K562 (cell line): ENCODE data around the gene SLC45A3. TPM values are rescaled to one million over a fixed set of nuclear protein-coding genes. Genes with fewer than 3 reads are reported as not detected.

ENCODE experiments used
- ATF6 ChIP-seq: sonication (generic); formaldehyde crosslinking; IDR thresholded peaks from 2 replicates; pipeline ENCODE4 v1.4.0; 2020; ENCODE audit warnings: mild to moderate bottlenecking, missing genetic modification reagents
- CXXC5 ChIP-seq: fragments of 250-450 bp; sonication (Bioruptor Pico); IDR thresholded peaks from 2 replicates; pipeline ENCODE4 v1.8.0; 2022; ENCODE audit warnings: inconsistent platforms, mild to moderate bottlenecking, moderate library complexity
- EP300 ChIP-seq: IDR thresholded peaks from 2 replicates; pipeline ENCODE4 v1.6.1; 2012; ENCODE audit warnings: low read length, improper control_type of control experiment
- FOXM1 ChIP-seq, 2 experiments: fragments of 450-650 bp in 1 of 2; sonication (generic) in 1 of 2; formaldehyde crosslinking in 1 of 2; IDR thresholded peaks; 2 replicates each; pipeline versions ENCODE4 v1.6.1 to v1.9.0; 2017 to 2022; ENCODE audit warnings: low read depth in 2 of 2, mild to moderate bottlenecking in 2 of 2, missing genetic modification reagents in 1 of 2, moderate library complexity in 1 of 2
- HES1 ChIP-seq: fragments of 450-650 bp; IDR thresholded peaks from 2 replicates; pipeline ENCODE4 v1.6.1; 2016; ENCODE audit warnings: low read depth, mild to moderate bottlenecking, moderate library complexity
- KLF6 ChIP-seq: fragments of 250-450 bp; sonication (Bioruptor Pico); IDR thresholded peaks from 2 replicates; pipeline ENCODE4 v1.4.0; 2020; ENCODE audit warnings: mild to moderate bottlenecking, moderate library complexity, borderline replicate concordance
- LCOR ChIP-seq: sonication (generic); formaldehyde crosslinking; IDR thresholded peaks from 2 replicates; pipeline ENCODE4 v1.8.0; 2022; ENCODE audit warnings: mild to moderate bottlenecking, missing genetic modification reagents
- NFRKB ChIP-seq: fragments of 450-650 bp; IDR thresholded peaks from 2 replicates; pipeline ENCODE4 v1.6.1; 2016; ENCODE audit warnings: low read depth
- NRF1 ChIP-seq, 2 experiments: fragments of 450-650 bp; IDR thresholded peaks in 1 of 2; conservative IDR thresholded peaks in 1 of 2; 2 replicates each; pipeline ENCODE4 v1.6.1; 2014; ENCODE audit warnings: mild to moderate bottlenecking in 2 of 2
- POLR3G ChIP-seq: IDR thresholded peaks from 2 replicates; pipeline ENCODE4 v1.6.1; 2011; ENCODE audit not compliant: insufficient read length, insufficient replicate concordance; ENCODE audit errors: extremely low read depth
- RNF219 ChIP-seq: fragments of 250-450 bp; sonication (Bioruptor Pico); IDR thresholded peaks from 2 replicates; pipeline ENCODE4 v1.5.0; 2022; ENCODE audit warnings: mild to moderate bottlenecking
- ZBTB2 ChIP-seq: fragments of 450-650 bp; IDR thresholded peaks from 2 replicates; pipeline ENCODE4 v1.6.1; 2016; ENCODE audit warnings: antibody characterized with exemption
- ZNF449 ChIP-seq: fragments of 250-450 bp; sonication (Bioruptor Pico); IDR thresholded peaks from 2 replicates; pipeline ENCODE4 v1.8.0; 2022; ENCODE audit warnings: moderate library complexity, mild to moderate bottlenecking, inconsistent platforms
- ZNF518B ChIP-seq: fragments of 250-450 bp; sonication (Bioruptor Pico); IDR thresholded peaks from 2 replicates; pipeline ENCODE4 v1.5.0; 2021; ENCODE audit warnings: mild to moderate bottlenecking, moderate library complexity
- polyA plus RNA-seq, 8 experiments: library from polyadenylated mRNA; depleted of rRNA in 4 of 8; stranded (reverse) in 5 of 8; unstranded in 3 of 8; fragments of >200 nt; fragmentation: Nextera tagmentation in 2 of 8; fragmentation: Illumina TruSeq in 1 of 8; extraction: Ambion mirVana in 2 of 8; extraction: Trizol in 1 of 8; gene quantifications; 2 replicates each; pipeline versions ENCODE4 v1.2.1 to v1.2.3, GENCODE V29; 2011 to 2014; ENCODE audit warnings: inconsistent platforms in 1 of 8, missing spikeins in 1 of 8
- total RNA-seq, 7 experiments: library from RNA; depleted of rRNA in 6 of 7; stranded (reverse); fragments of >200 nt in 6 of 7; fragmentation: Illumina TruSeq in 2 of 7; extraction: Trizol in 2 of 7; gene quantifications; 2 replicates each; pipeline versions ENCODE4 v1.2.1 to v1.2.3, GENCODE V29; 2011 to 2021; ENCODE audit warnings: low replicate concordance in 1 of 7

SLC45A3 gene
- total and polyA plus RNA-seq, 9 of the 15 experiments (the other 6 are each of a cell fraction or from before 2014, with no cell fraction given), result 0.06 to 3.3 (median 1.3) TPM

GRCh38 chr1:205678286-205679111 is 1.8 kb downstream of the SLC45A3 start (continued):
- TF ChIP-seq FOXM1 (IDR thresholded peaks at IDR 0.05; ENCODE audit: low read depth), result peak; percentile 95
- TF ChIP-seq FOXM1 (CRISPR knock-in tag; IDR thresholded peaks at IDR 0.05; ENCODE audit: low read depth), result no peak
- 0 out of 2 replicates have a peak, but pooled peaks have one; percentile 23 for TF ChIP-seq ATF6 (CRISPR knock-in tag)
- TF ChIP-seq ZNF518B, result no peak
- no peak for TF ChIP-seq NFRKB
- no peak for TF ChIP-seq POLR3G
- TF ChIP-seq HES1, result peak; percentile 90
- TF ChIP-seq NRF1 (conservative IDR thresholded peaks at IDR 0.05 in 1 of 2, IDR thresholded peaks at IDR 0.05 in 1 of 2), result peak in 1 of 2 experiments; percentile 45
- TF ChIP-seq LCOR (CRISPR knock-in tag), result peak; percentile 96
- TF ChIP-seq CXXC5 (CRISPR knock-in tag), result peak; percentile 99
- peak; percentile 33; the same call in 1 of the 2 replicates for TF ChIP-seq KLF6 (CRISPR knock-in tag)
- no peak for TF ChIP-seq RNF219 (CRISPR knock-in tag)
- TF ChIP-seq ZBTB2, result peak; percentile 70; the same call in 1 of the 2 replicates
- peak; percentile 97 for TF ChIP-seq EP300
- TF ChIP-seq ZNF449, result peak; percentile 65; the same call in 1 of the 2 replicates
